Hematopoietic multipotent progenitor cell (in vitro differentiated cells): ENCODE results near the gene FRY. TPM values are rescaled to one million over a fixed set of nuclear protein-coding genes. Genes with fewer than 3 reads are reported as not detected.
"Not testable (repeated sequence)": the region's sequence is repeated elsewhere in the genome, so short reads cannot be mapped to it uniquely, and the experiment has no call there.

ENCODE experiments used
- DNase-seq, 3 donors: peaks; one replicate each; pipeline ENCODE4 v3.0.0-alpha.2; 2011 to 2015; ENCODE audit warnings: low read depth in 2 of 3, low spot score in 2 of 3
- total RNA-seq: library from RNA; depleted of rRNA; stranded (reverse); fragments of >200 nt; gene quantifications from one replicate; pipeline ENCODE4 v1.2.3, GENCODE V29; 2012

FRY gene
- total RNA-seq = 28.0 TPM

DNA sequence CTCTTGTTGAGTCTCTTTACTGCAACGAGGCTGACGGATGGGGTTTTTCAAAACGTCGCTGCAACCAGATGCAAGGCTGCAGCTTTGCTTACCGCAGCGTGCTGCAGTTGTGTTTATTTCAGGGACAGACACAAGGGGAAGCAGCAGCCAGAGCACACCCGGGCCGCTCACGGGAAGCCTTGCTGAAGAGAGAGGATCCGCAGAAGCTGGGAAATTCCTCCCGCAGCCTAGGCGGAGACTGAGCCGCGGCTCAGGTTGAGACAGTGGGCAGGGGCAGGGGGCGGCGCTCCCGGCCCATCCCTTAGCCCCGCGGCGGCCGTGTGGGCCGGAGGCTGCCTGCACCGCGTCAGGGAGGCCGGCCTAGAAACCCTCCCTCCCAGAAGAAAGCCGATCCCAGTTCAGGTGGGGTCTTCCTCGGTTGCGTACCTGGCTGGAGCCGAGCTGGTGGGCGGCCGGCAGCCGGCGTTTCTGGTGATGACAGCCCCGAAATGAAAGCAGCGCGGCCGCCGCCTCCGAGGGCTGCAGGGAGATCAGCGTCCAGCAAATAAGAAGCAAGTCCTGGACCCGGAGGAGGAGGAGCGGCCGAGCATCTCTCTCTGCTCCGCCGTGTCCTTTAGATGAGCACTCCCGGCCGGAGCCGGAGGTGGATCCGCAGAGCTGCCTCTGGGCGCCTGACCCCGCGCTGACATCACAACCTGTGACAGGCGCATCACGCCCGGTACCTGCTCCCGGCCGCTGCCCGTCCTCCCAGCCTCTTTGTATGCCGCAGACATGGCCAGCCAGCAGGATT lies at the start of gene FRY:
TSS of gene FRY (plus strand) at position 750 of the 790 bp plus-strand sequence. CDS start at position 772, 22 bp downstream.
- DNase-seq = peak; percentile 24 to 82 (median 79)

DNA sequence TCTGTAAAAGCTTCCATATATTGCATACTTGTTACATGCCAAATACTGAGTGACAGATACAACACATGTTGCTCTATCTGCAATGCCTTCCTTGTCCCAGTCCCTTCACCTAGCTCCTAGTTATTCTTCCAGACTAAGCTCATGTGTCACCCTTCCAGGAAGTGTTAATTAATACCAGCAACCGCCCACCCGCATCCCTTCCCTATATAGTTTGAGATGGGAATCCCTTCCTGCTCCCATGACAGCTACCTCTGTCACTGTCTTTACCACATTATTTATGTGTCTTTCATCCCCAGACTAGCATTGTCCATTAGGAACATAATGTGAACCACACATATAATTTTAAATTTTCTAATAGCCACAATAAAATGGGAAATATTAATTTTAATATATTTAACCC lies 49.5 kb upstream of the FRY start:
- no peak for DNase-seq

DNA sequence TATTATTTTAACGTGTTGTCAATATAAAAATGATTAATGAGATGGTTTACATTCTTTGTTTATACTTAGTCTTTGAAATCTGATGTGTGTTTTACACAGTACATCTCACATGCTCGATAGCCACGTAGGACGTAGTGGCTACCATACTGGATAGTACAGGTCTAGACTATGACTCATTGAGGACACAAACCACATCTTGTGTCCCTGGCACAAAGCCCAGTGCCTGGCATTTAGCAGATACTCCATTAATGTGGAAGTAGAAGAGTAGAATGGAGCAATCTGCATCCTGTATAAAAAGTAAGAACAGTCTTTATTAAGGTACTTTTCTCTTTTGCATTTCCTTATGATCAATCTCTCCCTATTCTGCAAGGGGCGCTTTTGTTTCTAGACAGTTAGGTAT lies 49.0 kb upstream of the FRY start:
- DNase-seq = peak in 2 of 3 donors; percentile 89 to 95

DNA sequence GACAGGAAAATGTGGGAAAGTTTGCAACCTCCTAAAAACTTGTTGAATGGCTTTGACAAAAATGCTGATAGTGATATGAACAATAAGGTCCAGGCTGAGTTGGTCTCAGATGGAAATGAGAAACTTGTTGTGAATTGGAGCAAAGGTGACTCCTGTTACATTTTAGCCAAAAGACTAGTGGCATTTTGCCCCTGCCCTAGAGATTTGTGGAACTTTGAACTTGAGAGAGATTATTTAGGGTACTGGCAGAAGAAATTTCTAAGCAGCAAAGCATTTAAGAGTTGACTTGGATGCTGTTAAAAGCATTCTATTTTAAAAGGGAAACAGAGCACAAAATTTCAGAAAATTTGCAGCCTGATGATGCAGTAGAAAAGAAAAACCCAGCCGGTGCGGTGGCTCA lies 47.9 kb upstream of the FRY start:
- DNase-seq = not testable (repeated sequence)

DNA sequence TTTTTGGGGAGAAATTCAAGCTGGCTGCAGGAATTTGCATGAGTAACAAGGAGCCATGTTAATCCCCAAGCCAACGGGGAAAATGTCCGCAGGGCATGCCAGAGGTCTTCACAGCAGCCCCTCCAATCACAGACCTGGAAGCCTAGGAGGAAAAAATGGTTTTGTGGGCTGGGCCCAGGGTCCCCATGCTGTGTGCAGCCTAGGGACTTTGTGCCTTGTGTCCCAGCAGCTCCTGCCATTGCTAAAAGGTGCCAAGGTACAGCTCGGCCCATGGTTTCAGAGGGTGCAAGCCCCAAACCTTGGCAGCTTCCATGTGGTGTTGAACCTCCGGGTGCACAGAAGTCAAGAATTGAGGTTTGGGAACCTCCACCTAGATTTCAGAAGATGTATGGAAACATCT lies 47.2 kb upstream of the FRY start:
- not testable (repeated sequence) for DNase-seq

DNA sequence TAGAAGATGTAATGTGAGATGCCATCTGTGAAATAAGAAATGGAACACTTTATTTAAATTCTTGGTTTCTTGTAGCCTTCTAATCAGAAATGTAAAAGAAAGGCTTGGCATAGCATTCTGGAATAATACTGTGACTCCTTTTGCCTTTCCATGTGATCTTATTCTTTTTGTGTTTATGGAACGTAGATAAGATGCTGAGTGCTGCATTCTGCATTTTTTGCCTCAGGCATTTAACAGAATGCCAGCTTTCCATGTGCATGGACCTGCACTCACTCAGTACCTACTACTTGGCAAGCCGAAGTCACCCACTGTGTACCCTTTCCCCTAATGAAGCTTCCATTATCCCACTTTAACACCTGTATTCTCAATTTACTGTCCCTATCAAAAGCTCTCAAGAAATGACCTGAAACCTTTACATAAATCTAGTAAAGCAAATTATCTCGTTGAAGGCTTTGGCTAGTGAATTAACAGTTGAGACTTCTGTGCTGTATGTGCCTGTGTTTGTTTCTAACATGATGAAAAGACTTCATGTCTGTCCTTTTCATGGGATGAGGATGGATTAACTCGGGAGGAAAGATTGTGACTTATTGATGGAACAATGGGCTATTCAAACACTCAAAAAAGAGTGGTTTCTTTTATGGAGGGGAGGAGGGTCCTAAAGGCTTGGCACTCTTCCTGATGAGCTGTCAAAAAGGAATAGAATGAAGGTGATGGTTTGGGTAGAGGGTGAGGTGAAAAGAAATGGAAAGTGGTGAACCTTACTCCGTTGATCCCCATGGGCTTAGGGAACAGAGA lies 44.7 kb upstream of the FRY start:
- no peak for DNase-seq

DNA sequence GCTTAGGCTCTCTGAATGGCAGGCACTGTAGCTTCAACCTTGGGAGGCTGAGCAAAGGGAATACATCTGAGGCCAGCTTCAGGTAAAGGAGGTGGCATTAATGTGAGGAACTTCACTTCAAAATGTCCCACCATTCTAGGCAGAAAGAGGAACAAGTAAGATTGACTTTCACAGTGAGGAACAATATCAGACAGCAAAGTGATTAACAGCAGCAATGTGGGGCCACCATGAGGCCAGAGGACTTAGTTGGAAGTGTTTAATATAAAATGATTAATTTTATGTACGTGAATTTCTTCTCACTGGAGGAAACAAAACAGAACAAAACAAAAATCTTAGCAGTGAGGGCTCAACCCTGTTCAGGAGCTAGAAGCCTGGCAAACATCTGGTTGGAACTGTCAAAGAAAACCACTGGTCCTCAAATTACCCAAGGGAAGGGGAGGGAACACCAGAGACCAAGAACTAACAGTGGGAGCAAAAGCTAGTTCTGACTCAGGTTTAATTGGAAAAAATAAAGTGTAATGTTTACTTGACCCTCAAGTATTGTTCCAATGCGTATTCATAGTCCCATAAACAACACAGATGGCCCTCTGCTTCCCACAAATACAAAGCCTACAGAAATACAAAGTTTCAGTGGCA lies 43.9 kb upstream of the FRY start:
- DNase-seq = peak in 2 of 3 donors; percentile 41 to 80

DNA sequence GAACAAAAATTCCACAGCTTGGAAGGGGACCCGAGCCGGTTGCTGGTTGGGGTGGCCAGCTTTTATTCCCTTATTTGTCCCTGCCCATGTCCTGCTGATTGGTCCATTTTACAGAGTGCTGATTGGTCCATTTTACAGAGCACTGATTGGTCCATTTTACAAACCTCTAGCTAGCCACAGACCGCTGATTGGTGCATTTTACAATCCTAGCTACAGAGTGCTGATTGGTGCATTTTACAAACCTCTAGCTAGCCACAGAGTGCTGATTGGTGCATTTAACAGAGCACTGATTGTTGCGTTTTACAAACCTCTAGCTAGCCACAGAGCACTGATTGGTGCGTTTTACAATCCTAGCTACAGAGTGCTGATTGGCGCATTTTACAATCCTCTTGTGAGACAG lies 37.2 kb upstream of the FRY start:
- DNase-seq = not testable (repeated sequence)

DNA sequence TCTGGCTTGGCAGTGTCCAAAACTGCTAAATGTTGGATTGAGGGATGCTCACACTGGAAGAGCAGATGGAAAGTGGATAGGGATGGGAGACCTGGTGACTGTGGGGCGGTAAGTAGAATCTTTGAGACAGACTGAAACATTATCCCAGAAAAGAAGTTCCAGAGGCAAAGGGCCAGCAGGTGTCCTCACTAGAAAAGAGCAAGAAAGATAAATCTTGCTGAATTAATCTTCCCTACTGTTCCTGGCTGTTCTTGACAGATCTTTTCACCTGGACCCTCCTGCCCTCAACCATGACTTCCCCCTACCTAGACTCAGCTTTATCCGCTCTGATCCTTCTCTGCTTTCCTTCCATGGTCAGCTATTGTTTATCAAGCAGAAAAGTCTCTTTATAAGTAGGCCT lies 35.0 kb upstream of the FRY start:
- no peak for DNase-seq

DNA sequence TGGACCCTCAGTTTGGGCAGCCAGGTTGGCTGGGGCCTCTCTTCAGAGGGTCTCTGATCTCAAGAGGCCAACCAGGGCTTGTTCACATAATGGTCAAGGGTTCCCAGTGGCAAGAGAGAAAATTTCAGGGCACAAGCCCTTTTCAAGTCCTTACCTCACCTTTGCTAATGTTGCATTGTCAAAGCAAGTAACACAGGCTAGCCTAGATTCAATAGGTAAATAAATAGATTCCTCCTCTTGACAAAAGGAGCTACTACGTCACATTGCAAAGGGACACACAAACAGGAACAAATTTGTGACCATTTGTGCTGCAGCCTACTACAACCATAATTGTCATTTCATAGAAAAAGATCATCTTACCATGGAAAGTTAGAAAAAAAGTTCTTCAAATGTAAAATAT lies 33.9 kb upstream of the FRY start:
- DNase-seq = no peak

DNA sequence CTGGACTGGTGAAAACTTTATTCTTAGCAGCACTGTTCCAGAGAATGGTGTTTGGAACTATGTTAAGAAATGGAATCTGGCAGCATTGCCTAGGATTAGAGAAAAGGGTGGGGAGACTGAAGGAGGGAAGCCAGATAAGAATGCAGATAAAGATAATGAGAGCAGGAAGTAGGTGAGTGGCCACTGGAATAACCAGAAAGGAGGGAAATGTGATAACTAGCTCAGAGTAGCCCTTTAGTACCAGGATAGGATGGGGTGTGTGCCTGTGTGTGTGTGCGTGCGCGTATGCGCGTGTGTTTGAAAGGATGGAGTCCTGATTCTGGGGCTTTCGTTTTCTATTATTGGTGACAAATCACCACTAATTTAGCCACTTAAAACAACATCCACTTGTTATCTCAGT lies 33.4 kb upstream of the FRY start:
- no peak for DNase-seq

DNA sequence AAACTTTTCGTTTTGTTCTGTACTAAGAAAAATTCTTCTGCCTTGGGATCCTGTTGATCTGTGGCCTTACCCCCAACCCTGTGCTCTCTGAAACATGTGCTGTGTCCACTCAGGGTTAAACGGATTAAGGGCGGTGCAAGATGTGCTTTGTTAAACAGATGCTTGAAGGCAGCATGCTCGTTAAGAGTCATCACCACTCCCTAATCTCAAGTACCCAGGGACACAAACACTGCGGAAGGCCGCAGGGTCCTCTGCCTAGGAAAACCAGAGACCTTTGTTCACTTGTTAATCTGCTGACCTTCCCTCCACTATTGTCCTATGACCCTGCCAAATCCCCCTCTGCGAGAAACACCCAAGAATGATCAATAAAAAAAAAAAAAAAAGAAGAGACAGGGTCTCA lies 30.8 kb upstream of the FRY start:
- not testable (repeated sequence) for DNase-seq

DNA sequence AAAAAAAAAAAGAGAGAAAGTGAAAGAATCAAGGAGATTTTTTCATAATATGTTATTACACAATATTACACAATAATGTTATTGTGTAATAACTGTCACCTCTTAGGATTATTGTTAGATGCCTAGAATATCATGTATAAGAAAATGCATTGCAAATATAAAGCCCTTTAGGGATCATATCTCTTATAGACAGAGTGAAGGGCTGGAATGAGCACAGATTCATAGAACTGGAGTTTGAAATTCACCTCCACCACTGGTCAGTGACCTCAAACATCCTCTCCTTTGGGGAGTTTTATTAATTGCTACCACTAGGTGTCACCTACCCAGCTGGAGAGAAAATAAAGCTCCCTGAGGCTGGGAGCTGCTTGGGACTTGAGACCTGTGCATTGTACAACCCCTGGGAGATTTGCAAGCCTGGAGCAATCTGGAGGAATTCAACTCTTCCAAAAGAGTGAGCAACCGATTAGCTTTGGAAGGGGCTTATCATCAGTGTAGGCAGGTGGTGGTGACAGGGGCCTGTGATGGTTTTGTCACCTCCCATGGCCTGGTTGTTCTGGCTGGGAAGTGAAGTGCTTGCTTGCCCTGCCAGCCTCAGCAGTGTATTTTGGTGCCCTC lies 30.3 kb upstream of the FRY start:
- DNase-seq = peak in 2 of 3 donors; percentile 35 to 58

DNA sequence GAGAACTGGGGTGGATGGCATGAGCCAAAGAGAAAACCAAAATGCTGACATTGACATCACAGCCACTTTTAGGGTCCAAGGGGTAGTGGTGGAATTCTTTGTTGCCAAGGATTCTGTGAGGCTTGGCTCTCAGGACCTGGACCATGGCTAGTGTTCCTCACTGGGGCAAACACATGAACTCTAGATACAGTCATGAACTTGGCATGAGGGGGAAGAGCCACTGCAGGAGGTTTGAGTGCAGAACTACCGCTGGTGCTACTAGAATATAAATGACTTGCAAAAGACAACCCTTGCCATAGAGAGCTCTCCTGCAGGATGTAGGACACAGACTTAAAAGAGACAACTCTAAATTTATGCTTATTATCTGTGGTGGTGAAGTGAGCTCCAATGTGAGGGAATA lies 29.8 kb upstream of the FRY start:
- no peak for DNase-seq

DNA sequence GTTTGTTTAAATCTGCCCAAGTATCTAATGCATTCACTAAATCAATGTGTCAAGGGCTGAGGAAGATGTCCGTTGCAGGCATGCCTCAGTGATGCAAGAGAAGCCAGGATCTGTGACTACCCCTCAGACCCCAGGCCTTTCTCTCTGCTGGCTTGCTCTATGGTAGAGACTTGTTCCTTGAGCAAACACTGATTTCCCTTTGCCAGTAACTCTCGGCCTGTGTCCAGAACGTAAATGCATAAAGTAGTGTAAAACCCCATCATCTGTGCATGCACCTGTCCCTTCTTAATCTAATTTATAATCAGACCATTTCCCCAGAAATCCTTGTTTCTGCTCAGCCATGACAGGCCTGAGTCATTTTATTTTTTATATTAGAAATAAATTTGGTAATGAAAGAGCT lies 28.7 kb upstream of the FRY start:
- DNase-seq = no peak

DNA sequence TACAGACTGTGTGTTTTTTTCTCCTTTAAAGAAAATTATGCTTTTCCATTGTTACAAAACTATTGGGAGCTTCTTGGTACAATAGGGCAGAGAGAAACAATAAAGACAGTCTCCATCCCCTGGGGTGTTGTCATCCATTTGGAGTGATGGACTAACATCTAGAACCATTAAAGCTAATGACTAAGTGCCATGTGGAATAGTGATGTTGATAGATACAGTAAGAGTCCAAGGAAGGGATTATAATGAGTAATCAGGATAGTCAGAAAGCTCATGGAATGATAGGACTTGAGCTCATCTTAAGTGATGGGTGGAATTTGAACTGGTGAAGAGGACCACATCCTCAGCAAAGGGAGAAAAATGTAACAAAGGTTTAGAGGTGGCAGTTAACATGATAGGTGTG lies 24.1 kb upstream of the FRY start:
- no peak for DNase-seq

DNA sequence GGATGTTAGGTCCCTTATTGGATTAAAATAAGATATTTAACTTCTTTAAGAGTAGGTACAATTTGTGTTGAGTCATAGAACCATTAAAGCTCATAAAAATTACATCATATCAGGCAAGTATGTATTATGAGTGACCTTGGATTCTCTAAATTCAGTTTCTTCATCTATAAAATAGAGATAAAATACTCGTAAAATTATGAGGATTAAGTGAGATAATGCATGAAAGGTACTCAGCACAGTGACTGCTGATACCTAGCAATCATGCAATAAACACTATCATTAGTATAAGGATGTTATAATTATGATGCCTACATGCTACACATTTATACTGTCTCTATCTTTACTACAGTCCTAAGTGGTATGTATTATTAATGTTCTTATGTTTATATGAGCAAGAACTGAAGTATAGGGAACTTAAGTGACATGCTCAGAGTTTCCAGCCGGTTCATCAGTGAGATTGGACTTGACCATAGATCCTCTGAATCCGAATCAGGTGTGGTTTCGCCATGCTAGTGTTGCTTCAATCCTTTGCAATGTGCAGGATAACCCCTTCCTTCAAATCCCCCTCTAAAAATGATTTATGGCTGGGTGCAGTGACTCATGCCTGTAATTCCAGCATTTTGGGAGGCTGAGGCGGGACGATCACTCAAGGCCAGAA lies 22.9 kb upstream of the FRY start:
- DNase-seq = no peak

DNA sequence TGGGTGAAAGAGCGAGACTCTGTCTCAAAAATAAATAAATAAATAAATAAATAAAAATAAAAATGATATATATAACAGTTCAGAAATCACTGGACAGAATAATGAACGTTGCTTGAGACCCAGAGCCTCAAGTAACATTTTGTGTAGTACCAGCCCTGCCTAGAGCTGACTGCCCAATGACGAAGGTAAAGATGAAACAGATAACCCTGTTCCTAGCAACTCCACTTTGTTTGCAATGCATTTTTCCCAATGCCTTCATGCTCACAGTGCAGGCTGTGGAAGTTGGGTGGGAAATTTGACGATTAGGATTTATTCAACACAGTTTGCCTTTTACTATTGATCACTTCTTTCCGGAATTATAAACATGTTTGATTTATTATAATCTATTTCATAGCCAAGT lies 22.2 kb upstream of the FRY start:
- no peak for DNase-seq

DNA sequence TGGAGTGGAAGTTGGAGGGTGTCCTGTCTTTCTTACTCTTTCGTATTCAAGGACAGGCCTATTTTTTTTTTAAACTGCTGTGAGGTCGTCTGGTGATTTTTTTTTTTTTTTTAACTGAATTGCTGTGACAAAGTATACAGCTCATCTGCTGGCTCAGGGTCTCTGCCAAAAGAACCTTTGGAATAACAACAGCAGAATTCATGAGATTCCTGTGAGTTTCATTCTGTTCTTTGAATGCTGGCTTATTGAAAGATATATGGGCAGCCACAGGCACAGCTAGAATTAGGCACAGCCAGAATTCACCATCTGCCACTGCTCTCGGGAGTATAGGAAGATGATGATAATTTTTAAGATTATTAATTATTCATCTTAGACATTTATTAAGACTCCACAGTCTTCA lies 21.4 kb upstream of the FRY start:
- no peak for DNase-seq

DNA sequence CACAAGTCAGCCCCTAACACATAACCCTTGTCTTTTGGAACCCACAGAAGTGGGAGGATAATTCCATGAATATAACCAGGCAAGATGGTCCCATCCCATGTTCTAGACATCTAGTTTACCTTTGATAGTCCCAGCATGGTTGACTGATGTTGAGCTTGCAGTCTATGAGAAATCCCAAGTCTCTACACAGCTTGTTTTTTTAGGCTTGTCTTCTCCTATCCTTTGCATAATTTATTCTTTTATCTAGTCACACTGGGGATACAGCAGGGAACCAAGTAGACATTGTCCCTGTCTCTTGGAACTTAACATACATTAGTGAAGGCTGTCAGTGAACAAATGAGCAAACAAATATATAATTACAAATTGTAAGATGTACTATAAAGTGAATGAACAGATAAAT lies 19.6 kb upstream of the FRY start:
- DNase-seq = no peak

DNA sequence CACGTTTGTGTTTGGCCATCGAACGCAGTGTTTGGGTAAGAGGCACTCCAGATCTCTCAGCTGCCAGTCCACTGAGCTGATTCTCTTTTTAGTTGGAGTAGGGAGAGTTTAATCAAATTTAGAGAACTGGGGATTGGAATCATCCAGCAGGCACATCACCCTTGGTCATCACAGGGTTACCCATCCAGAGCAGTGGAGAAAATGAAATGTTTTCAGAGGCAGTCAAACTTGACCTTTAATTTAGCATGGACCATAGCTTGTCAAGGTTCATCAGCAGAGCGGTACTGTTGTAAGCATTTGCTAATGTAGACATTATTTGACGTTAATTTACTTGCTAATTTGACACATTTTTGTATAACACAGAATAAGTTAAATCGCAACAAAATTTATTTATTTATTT lies 18.4 kb upstream of the FRY start:
- DNase-seq = no peak
